ENCODE data around the gene MSH5.

MSH5 gene

DNA sequence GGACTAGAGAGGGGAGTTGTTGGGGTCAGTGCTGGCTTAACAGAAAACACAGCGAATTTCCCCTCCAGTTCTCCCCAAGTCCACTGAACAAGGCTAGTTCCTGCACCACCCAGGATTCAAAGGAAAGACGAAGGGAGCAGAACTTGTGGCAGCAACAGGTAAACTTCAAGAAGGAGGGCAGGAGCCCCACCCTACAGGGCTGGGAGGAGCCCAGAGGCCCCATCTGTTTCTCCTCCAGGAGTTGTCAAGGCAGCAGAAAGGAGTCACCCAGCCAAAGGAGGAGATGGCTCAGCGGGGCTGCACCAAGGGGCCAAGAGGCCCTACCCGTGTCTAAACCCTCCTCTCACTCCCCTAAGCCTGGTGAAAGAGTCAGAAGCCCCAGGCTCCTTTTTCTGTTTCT, 24.4 kb downstream of the MSH5 start:
- FAIRE-seq: no peak
- TF ChIP-seq TAF1 (IDR thresholded peaks at IDR 0.05; ENCODE audit: borderline replicate concordance, low read depth, low read length) (no peak), POLR2AphosphoS5 (IDR thresholded peaks at IDR 0.05; ENCODE audit: low read depth, low read length) (no peak), POLR2A (IDR thresholded peaks at IDR 0.05; ENCODE audit: low read depth, low read length) (no peak)
- DNase-seq (ENCODE audit: insufficient read length): no peak

DNA sequence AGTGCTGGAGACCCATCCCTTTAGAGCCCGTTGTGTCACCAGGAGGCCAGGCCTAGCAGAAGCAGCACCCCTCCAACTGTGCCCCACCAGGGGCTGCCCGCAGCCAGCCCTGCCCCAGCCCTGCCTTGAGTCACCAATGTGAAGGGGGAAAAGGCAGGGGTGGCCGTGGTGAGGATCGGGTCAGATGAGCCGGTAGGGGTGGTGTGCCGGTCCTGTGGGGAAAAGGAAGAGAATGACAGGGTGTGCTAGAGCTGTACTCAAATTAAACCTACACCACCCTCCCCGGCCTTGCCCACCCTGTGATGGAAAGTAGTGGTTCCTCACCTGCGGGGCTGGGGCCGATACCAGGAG, 25.7 kb downstream of the MSH5 start:
- DNase-seq (ENCODE audit: insufficient read length): no peak
- FAIRE-seq: no peak
- TF ChIP-seq POLR2AphosphoS5 (IDR thresholded peaks at IDR 0.05; ENCODE audit: low read depth, low read length) (no peak), POLR2A (IDR thresholded peaks at IDR 0.05; ENCODE audit: low read depth, low read length) (no peak), TAF1 (IDR thresholded peaks at IDR 0.05; ENCODE audit: borderline replicate concordance, low read depth, low read length) (no peak)

DNA sequence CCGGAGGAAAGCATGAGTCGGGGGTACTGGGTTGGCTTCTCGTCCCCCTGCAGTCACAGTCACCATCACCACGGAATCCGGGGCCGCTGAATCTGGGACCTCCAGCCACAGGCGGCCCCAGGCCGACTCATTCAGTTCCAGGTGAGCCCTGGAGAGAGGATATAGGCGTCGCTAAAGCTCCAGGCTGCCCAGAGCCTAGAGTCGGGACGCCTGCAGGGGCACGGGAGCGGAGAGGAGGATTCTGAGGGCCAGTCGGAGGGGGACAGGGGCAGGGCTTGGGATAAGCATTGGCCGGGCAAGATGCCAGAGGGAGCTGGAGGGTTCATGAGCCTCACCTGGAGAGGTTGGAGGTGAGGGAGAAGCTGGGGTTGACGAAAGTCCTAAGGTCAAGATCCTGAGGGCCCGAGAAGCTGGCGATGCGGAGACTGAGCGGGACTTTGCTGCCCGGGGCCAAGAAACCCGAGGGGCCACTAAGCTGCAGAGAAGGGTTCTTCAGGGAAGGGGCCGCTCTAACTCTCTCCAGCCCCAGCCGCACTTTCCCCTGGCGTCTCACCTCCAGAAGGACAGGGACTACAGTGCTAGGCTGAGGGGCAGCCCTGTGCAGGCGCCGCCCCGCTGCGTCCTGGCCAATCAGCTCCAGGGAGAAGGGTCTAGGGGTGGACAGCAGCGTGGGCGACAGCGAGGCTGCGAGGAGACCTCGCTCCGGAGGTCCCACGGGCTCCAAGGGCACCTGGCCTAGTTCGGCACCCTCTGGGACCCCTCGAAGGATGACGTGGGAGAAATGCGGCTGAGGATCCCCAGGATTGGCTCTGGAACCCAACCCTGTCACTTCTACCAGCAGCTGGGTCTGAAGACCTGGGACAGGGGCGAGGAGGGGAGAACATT, 26.3 kb downstream of the MSH5 start:
- TF ChIP-seq TAF1 (IDR thresholded peaks at IDR 0.05; ENCODE audit: borderline replicate concordance, low read depth, low read length) (no peak), POLR2A (IDR thresholded peaks at IDR 0.05; ENCODE audit: low read depth, low read length) (no peak)
- FAIRE-seq: no peak
- no peak for DNase-seq (ENCODE audit: insufficient read length)

DNA sequence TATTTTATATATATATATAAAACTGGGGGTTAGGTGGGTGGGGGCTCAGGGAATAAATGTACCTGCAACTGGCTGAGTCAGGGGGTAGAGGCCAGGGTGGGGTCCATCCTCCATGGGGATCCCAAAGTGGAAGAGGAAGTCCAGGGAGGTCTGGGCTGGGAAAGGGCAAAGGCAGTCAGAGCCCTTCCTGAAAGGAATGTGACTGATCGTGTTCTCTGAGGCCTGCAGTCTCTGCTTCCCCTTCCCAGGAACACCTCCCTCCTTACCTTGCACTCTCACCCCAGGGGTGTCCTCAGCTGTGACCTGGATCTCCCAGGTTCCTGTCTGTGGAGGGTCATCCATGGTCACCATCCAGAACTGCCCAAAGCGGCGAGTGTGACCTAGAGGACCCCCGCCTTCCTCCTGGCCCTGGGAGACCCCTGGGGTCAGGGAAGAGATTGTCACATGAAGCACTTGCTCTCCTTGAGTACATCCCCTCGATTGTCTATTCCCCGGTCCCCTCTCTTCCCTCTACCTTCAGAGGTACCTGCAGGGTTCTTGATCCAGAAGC, 27.4 kb downstream of the MSH5 start:
- DNase-seq (ENCODE audit: insufficient read length) (no peak), FAIRE-seq (no peak)
- no peak for TF ChIP-seq POLR2A (IDR thresholded peaks at IDR 0.05; ENCODE audit: low read depth, low read length)
- no peak for TF ChIP-seq POLR2AphosphoS5 (IDR thresholded peaks at IDR 0.05; ENCODE audit: low read depth, low read length)
- no peak for TF ChIP-seq TAF1 (IDR thresholded peaks at IDR 0.05; ENCODE audit: borderline replicate concordance, low read depth, low read length)

DNA sequence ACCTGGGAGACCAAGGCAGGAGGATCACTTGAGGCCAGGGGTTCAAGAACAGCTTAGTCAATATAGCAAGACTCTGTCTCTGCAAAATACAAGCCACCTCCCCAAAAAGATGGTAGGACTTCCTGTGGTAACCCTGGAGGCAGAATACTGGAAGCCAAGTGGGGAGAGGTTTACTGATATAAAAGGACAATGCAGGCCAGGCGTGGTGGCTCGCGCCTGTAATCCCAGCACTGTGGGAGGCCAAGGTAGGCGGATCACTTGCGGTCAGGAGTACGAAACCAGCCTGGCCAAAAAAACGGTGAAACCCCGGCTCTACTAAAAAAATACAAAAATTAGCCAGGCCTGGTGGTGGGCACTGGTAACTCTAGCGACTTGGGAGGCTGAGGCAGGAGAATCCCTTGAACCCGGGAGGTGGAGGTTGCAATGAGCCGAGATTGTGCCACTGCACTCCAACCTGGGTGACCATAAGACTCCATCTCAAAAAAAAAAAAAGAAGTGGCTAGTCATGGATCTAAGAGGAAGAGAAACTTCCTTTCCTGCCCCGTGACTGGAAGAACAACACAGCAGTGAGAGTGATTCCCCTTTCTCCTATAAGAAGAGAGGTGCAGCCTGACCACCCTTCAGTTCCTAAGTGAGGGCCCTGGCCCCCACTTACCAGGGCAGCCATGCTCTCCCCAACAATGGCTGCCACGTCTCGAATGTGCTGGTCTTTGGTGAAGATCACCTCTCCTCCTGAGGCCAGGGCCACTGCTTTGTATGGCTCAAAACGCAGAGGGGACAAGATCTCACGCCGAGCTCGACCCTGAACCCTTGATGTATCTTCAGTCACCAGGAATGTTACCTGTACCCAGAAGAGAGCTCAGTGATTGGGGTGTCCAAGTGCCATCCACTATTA, 28.8 kb downstream of the MSH5 start:
- no peak for TF ChIP-seq POLR2AphosphoS5 (IDR thresholded peaks at IDR 0.05; ENCODE audit: low read depth, low read length)
- no peak for TF ChIP-seq POLR2A (IDR thresholded peaks at IDR 0.05; ENCODE audit: low read depth, low read length)
- TF ChIP-seq TAF1 (IDR thresholded peaks at IDR 0.05; ENCODE audit: borderline replicate concordance, low read depth, low read length): no peak
- FAIRE-seq: no peak
- DNase-seq (ENCODE audit: insufficient read length): no peak

DNA sequence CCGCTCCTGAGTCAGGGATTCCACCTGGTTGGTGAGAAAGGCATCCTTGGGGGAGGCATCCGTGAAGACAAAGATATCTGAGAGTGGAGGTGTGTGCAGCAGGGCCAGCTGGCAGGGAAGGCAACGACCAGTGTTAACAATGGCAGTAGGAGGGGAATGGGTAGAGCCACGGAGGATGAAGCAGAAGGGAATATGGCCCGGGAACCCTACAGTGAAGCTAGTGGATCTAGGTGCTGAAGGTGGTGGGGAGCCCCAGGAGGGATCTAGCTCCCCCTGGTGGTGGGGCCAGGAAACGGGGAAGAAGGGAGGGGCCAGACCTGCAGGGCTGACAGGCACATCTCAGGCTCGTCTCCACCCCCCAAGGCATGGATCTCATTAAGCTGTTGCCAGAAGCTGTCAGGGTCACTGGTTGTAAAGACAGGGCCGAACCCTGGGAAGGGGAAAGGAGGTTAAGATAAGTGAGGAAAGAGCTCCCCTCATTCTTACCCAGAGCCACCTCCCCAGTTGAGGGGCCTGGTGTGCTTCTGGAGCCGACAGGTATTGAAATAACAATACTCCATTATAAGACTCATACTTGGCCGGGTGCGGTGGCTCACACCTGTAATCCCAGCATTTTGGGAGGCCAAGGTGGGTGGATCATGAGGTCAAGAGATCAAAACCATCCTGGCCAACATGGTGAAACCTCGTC, 30.0 kb downstream of the MSH5 start:
- TF ChIP-seq POLR2A (IDR thresholded peaks at IDR 0.05; ENCODE audit: low read depth, low read length): no peak
- no peak for TF ChIP-seq POLR2AphosphoS5 (IDR thresholded peaks at IDR 0.05; ENCODE audit: low read depth, low read length)
- no peak for TF ChIP-seq TAF1 (IDR thresholded peaks at IDR 0.05; ENCODE audit: borderline replicate concordance, low read depth, low read length)
- DNase-seq (ENCODE audit: insufficient read length) (peak; percentile 95), FAIRE-seq (no peak)

DNA sequence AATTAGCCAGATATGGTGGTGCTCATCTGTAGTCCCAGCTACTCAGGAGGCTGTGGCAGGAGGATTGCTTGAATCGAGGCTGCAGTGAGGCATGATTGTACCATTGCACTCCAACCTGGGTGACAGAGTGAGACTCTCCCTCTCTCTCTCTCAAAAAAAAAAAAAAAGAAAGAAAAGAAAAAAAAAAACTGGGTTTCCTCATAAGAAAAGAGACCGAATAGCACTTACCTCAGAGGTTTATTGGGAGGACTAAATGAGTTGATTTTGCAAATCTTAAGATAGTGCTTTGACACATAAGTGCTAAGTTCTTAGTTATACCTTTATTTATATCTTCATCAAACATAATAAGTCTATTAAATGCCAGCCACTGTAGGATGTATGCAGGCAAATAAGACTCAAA, 31.1 kb downstream of the MSH5 start:
- DNase-seq (ENCODE audit: insufficient read length) (no peak), FAIRE-seq (no peak)
- TF ChIP-seq POLR2A (IDR thresholded peaks at IDR 0.05; ENCODE audit: low read depth, low read length) (no peak), TAF1 (IDR thresholded peaks at IDR 0.05; ENCODE audit: borderline replicate concordance, low read depth, low read length) (no peak), POLR2AphosphoS5 (IDR thresholded peaks at IDR 0.05; ENCODE audit: low read depth, low read length) (no peak)

DNA sequence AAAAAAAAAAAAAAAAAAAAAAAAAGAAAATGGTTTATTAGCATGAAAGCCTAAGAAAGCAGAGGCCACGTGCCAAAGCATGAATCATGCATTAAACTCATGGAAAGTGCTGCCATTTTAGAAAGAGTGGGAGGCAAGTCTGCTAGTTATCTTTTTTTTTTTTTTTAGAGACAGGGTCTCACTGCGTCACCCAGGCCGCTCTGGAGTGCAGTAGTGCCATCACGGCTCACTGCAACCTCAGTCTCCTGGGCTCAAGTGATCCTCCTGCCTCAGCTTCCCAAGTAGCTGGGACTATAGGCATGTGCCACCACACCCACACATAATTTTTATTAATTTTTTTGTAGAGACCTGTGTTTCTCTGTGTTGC, 32.2 kb downstream of the MSH5 start:
- no peak for FAIRE-seq
- DNase-seq (ENCODE audit: insufficient read length): no peak
- no peak for TF ChIP-seq TAF1 (IDR thresholded peaks at IDR 0.05; ENCODE audit: borderline replicate concordance, low read depth, low read length)
- no peak for TF ChIP-seq POLR2A (IDR thresholded peaks at IDR 0.05; ENCODE audit: low read depth, low read length)
- TF ChIP-seq POLR2AphosphoS5 (IDR thresholded peaks at IDR 0.05; ENCODE audit: low read depth, low read length): no peak

DNA sequence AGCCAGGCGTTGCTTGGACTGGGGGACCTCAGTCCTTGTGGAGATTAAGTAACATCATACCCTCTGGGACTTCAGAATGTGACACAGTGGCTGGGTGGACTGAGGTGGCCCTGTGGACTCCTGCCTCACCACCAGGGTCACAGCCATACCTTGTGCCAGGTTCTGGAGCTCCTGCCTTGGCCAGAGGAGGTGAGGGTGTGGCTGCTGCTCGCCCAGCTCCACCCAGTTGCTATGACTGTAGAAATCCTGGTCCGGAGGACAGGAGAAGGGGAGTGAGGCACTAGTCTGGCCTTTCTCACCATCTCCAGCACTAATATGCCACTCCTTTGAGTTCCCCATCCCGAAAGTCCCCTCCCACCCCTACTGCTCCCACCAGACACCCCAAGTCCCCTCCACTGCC, 35.4 kb downstream of the MSH5 start:
- no peak for TF ChIP-seq POLR2AphosphoS5 (IDR thresholded peaks at IDR 0.05; ENCODE audit: low read depth, low read length)
- no peak for TF ChIP-seq TAF1 (IDR thresholded peaks at IDR 0.05; ENCODE audit: borderline replicate concordance, low read depth, low read length)
- TF ChIP-seq POLR2A (IDR thresholded peaks at IDR 0.05; ENCODE audit: low read depth, low read length): no peak

DNA sequence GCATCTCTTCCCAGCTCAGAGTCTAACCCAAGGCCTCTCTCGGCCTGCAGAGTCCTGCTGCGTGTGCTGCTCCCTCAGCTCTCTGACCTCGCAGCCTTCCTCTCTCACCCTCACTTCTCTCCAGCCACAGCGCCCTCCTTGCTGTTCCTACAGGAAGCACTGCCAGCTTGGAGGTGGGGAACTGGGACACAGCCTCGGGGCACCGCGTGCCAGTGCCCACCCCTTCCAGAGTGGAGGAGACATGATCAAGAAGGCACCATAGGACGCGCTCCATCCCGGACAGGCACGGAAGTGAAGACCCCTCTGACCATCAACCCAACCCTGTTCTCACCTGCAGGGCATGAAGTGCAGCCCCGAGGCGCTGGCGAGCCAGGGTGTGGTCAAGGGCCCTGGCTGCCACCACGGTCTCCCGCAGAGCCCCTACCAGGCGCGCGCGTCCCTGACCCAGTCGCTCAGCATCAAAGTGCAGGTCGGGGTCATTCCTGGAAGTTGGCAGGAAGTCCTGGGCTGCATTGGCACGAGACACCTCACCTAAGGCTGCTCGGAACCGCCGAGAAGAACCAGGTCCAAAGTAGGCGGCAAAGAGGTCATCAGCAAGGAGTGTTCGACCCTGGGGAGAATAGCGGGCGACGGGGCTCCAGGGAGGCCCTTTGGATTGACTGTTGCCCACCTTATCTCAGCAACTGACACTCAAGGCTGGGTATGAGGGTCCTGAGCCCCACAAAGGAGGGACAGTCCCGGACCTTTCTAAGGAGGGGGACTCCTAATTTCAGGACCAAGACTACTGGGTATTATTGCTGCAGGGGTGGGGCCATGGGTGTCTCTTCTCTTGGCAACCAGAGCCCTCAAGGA, 36.1 kb downstream of the MSH5 start:
- DNase-seq (ENCODE audit: insufficient read length): no peak
- TF ChIP-seq POLR2AphosphoS5 (IDR thresholded peaks at IDR 0.05; ENCODE audit: low read depth, low read length) (no peak), TAF1 (IDR thresholded peaks at IDR 0.05; ENCODE audit: borderline replicate concordance, low read depth, low read length) (no peak), POLR2A (IDR thresholded peaks at IDR 0.05; ENCODE audit: low read depth, low read length) (no peak)
- FAIRE-seq: no peak

More for the DNA sequence above, 35.4 kb downstream of the MSH5 start:
- no peak for DNase-seq (ENCODE audit: insufficient read length)
- no peak for FAIRE-seq
